ENCODE results near the gene GINS3.

DNA sequence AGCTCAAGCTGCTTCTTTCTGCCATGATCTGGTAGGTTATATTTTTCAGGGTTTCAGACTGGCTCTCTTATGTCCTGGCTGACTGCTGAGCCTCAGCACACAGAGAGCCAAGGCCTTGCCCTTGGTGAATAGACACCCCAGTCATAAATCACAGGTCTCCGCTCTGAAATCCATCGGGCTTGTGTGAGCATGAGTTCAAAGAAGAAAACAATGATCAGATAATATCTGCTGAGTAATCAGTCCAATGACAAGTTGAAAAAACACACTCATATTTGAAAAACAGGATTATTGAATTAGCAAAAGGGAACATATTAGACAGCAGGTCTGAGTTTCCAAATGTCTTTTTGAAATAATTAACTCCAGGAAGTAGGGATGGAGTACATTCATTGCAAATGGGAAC, 56.6 kb downstream of the GINS3 start:
- TF ChIP-seq, protein P1, sequence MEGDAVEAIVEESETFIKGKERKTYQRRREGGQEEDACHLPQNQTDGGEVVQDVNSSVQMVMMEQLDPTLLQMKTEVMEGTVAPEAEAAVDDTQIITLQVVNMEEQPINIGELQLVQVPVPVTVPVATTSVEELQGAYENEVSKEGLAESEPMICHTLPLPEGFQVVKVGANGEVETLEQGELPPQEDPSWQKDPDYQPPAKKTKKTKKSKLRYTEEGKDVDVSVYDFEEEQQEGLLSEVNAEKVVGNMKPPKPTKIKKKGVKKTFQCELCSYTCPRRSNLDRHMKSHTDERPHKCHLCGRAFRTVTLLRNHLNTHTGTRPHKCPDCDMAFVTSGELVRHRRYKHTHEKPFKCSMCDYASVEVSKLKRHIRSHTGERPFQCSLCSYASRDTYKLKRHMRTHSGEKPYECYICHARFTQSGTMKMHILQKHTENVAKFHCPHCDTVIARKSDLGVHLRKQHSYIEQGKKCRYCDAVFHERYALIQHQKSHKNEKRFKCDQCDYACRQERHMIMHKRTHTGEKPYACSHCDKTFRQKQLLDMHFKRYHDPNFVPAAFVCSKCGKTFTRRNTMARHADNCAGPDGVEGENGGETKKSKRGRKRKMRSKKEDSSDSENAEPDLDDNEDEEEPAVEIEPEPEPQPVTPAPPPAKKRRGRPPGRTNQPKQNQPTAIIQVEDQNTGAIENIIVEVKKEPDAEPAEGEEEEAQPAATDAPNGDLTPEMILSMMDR (IDR thresholded peaks at IDR 0.05), result no peak
- TF ChIP-seq POLR2A (IDR thresholded peaks at IDR 0.05), result no peak

Measured in uterus (tissue), 2 donors.